Muscle layer of colon (tissue), 2 donors: ENCODE data around the gene PAFAH1B2.
A peak's percentile ranks its signal among the peaks of the same experiment; 100 is the strongest.

Experiments used
- H3K27ac ChIP-seq: one replicate; pipeline ENCODE4 v1.7.0; 2013; ENCODE audit warnings: low read depth, mild to moderate bottlenecking, low read length, moderate library complexity
- H3K27me3 ChIP-seq, 2 donors: one replicate each; pipeline ENCODE4 v1.7.0; 2013; ENCODE audit warnings: low read length in 2 of 2, mild to moderate bottlenecking in 2 of 2; ENCODE audit not compliant: insufficient read depth in 2 of 2, control insufficient read depth in 1 of 2
- H3K36me3 ChIP-seq: one replicate; pipeline ENCODE4 v1.7.0; 2013; ENCODE audit warnings: mild to moderate bottlenecking, low read length; ENCODE audit not compliant: insufficient read depth
- H3K4me1 ChIP-seq: one replicate; pipeline ENCODE4 v1.7.0; 2013; ENCODE audit warnings: mild to moderate bottlenecking, low read length; ENCODE audit not compliant: insufficient read depth
- H3K4me3 ChIP-seq, 2 donors: one replicate each; pipeline ENCODE4 v1.7.0; 2013; ENCODE audit warnings: low read length in 2 of 2, low read depth in 1 of 2, mild to moderate bottlenecking in 1 of 2, moderate library complexity in 1 of 2
- H3K9ac ChIP-seq: one replicate; pipeline ENCODE4 v1.7.0; 2013; ENCODE audit warnings: low read length
- H3K9me3 ChIP-seq: one replicate; pipeline ENCODE4 v1.7.0; 2013; ENCODE audit warnings: mild to moderate bottlenecking, low read length
- donor health status: abdominal sarcoma.
- donor health status: Adenocarcinoma of cecum.

The PAFAH1B2 gene

DNA sequence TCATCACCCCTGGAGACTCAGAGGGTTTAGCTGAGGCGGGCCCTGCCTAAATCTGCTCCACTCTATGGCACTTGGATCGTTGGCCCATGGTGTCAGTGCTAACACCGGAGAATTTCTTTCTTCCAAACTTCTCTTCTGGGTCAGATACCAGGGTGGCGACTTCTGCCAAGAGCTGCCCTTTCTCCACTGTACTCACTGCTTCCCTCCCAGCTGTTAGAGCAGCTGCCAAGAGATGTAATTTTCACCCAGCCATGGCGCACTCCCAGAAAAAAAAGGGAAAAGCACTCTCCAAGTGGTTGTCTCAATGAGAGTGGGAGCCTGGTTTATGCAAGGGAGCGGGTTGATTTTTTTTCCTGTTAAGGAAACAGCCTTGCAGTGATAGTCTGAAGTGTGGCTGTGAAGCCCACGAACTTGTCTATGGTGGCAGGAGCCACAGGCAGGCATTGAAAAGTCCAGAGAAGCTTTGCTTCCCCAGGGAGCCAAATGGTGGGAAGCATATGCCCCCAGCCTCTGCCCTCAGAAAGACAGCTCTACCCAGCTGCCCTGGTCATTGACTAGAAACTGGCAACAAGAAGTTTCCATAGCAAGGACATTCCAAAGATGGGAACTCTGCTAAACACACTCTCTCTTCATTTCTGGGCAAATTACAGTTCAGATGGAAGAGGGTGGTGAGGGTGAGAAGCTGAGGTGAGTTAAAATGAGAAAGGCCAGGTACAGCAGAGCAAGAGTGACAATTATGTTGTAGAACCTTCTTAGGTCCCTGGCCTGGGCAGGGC lies 77.1 kb downstream of the PAFAH1B2 start:
- peaks cover 45% of the 10 kb centered on the region for H3K36me3 ChIP-seq
- H3K4me1 ChIP-seq: peaks cover 86% of the 10 kb centered on the region
- H3K27me3 ChIP-seq: no peaks in the 10 kb centered on the region
- peak overlapping the region; percentile 89 for H3K27ac ChIP-seq
- peak overlapping the region in 1 of 2 donors; percentile 36 for H3K4me3 ChIP-seq
- no peaks in the 10 kb centered on the region for H3K9me3 ChIP-seq
- H3K9ac ChIP-seq: peak overlapping the region; percentile 30

DNA sequence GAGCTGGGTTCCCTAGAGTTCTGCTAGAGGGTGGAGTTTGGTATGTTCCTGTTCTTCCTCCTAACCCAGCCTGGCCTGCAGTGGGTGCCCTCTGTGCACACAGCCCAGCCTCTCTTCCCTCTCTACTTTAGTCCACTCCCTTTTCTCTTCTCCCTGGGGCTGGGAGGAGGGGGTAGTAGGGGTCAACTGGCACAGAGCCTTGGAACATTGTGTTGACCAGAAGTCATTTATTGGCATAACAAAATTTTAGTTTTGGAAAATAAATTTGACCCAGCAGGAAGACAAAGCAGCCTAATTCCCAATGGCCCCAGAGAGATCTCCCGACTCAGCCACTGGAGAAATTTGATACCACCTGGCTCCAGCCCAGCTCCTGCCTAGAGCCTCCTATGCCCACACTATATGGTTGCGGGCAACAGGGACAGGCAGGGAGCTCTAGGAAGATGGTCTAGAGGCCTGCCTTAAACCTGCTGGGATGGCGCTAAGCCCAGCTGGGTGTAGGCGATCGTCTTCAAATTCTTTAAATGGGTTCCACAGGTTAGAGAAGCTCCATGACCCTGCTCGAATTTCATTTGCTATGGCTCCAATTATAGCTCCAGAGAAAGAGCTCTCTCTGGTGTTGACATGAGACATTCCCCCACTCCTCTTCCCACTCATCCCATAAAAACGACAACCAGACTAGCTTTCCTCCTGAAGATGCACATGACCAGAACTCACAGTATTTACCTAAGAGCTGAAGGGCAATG lies 77.9 kb downstream of the PAFAH1B2 start:
- peaks cover 79% of the 10 kb centered on the region for H3K4me1 ChIP-seq
- H3K9ac ChIP-seq: peak overlapping the region; percentile 30
- H3K27ac ChIP-seq: peak overlapping the region; percentile 89
- H3K36me3 ChIP-seq: peaks cover 47% of the 10 kb centered on the region
- peak overlapping the region in 1 of 2 donors; percentile 36 for H3K4me3 ChIP-seq
- no peaks in the 10 kb centered on the region for H3K9me3 ChIP-seq
- H3K27me3 ChIP-seq: no peaks in the 10 kb centered on the region

DNA sequence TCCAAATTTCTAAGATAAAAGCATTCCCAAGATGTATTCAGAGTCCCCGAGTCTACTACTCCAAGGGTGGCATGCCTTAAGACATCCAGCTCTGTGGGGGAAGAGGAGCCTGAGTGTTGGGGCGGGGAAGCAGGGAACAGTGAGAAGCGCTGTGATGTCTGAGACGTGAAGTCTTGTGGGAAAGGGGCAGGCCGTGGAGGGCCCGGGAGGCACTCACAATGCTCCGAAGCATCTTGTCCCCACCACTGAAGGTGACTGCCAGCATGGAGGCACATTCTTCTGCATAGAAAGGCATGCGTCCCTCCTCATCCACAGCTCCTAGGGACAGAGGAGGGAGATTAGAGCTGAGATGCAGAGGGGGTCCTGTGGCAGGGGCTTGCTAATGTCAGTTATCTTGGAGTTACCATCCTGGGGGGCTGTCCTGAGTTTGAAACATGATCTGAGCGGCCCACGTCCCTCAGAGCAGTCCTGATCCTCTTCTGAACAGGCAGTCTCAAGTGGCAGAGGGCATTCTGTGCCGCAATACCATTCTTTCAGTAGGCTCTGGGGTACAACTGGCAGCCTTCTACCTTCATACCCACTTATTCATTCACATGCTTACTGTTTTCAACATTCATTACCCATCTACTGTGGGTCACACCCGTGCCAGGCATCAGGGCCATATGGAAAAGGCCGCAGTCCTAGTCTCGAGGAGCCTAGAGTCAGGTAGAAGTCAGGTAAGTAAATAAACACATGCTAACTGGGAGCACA lies 79.1 kb downstream of the PAFAH1B2 start:
- Histone ChIP-seq H3K9ac (peak overlapping the region; percentile 42), H3K27me3 (no peaks in the 10 kb centered on the region), H3K27ac (peak overlapping the region; percentile 83), H3K4me1 (peaks cover 67% of the 10 kb centered on the region), H3K4me3 (no peak overlapping the region), H3K9me3 (no peaks in the 10 kb centered on the region), H3K36me3 (peaks cover 47% of the 10 kb centered on the region)

DNA sequence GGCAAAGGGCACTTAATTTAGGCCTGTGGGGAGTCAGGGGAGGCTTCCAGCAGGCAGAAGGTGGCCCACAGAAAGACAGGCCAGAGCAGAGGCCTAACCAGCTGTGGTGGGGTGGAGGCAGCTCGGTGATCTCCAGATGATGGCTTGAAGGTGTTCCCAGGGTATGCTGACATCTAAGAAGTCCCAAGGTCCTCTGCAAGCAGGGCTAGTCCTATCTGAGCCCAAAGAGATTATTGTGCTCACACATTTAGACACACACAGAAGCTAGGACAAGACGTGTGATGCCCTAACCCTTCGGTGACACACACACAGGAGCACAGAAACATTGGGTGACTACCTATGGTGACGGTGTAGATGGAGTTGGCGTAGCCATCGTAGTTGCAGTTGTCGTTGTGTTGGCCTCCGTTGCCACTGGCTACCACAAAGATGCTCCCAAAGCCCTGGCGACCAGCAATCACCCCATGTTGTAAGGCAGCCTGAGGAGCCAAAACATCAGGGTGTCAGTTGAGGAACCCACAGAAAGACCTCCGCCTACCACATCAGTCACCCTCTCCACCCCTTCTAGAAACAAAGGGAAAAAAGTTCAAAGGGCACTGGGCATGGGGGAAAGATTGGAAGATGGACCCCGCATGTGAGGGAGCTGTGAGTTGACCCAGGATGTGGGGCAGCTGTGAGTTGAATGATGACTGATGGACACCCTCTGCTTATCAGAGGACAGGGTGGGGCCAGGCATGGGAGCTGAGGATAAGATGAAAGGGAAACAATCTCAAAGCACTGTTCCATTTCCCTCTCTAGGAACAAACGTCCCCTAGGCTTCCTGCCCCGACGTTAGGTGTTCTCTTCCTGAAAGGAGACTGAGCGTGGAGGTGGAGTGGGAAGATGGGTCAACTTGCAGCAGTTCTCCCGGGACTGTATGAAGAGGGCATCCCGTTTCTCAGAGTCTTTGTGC lies 79.9 kb downstream of the PAFAH1B2 start:
- H3K27me3 ChIP-seq: no peaks in the 10 kb centered on the region
- H3K9ac ChIP-seq: peak overlapping the region; percentile 42
- H3K4me1 ChIP-seq: peaks cover 58% of the 10 kb centered on the region
- no peaks in the 10 kb centered on the region for H3K9me3 ChIP-seq
- H3K27ac ChIP-seq: peak overlapping the region; percentile 83
- H3K4me3 ChIP-seq: no peak overlapping the region
- H3K36me3 ChIP-seq: peaks cover 44% of the 10 kb centered on the region

DNA sequence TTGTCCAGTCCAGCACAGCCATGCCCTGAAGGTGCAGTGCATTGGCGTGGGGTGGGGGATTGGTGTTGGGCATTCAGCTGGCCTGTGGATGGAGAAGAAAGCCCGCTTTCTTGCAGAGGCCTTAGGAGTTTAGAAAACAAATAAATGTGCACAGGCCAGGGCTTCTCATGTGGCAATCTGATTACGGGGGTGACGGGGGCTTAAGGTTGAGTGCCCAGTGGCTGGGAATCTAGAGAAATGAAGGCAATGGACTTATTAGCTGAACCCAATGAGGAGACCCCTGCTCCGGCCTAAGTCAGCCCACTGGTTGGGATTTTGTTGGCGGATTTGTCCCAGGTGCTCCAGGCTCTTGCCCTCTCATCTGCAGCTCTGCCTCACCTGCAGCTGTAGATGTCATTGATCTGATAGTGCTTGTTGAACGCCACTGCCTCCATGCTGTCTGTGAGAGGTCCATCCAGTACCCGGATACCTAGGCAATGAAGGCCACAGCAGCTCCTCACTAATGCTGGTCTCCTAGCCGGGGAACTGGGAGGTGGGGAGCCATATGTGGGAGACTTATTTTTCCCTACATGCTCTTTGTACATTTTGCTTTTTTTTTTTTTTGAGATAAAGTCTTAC lies 81.6 kb downstream of the PAFAH1B2 start:
- H3K27ac ChIP-seq: no peak overlapping the region
- peaks cover 54% of the 10 kb centered on the region for H3K36me3 ChIP-seq
- no peaks in the 10 kb centered on the region for H3K27me3 ChIP-seq
- peaks cover 45% of the 10 kb centered on the region for H3K4me1 ChIP-seq
- no peaks in the 10 kb centered on the region for H3K9me3 ChIP-seq
- H3K9ac ChIP-seq: no peak overlapping the region
- no peak overlapping the region for H3K4me3 ChIP-seq
